ENCODE measurements around the gene EYS.

DNA sequence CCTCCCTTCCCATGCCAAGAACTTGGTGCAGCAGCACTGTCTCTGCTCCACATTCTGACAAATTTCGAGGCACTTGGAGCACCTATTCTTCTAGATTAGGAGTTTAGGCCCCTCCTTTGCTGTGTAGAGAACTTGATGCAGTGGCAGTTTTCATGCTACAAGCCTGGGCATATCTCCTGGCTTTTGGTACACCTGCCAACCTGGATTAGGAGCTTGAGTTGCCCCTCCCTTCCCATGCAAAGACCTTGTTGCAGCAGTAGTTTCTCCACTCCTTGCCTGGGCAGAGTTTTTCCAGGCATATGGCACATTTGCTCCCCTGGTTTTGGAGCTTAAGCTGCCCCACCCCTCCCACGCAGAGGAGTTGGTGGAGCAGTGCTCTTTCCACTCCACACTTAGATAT lies 956.1 kb downstream of the EYS start:
- TF ChIP-seq, protein P1, sequence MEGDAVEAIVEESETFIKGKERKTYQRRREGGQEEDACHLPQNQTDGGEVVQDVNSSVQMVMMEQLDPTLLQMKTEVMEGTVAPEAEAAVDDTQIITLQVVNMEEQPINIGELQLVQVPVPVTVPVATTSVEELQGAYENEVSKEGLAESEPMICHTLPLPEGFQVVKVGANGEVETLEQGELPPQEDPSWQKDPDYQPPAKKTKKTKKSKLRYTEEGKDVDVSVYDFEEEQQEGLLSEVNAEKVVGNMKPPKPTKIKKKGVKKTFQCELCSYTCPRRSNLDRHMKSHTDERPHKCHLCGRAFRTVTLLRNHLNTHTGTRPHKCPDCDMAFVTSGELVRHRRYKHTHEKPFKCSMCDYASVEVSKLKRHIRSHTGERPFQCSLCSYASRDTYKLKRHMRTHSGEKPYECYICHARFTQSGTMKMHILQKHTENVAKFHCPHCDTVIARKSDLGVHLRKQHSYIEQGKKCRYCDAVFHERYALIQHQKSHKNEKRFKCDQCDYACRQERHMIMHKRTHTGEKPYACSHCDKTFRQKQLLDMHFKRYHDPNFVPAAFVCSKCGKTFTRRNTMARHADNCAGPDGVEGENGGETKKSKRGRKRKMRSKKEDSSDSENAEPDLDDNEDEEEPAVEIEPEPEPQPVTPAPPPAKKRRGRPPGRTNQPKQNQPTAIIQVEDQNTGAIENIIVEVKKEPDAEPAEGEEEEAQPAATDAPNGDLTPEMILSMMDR (IDR thresholded peaks at IDR 0.05 in 2 of 3, conservative IDR thresholded peaks at IDR 0.05 in 1 of 3; ENCODE audit: borderline replicate concordance in 1 of 3, insufficient read depth in 1 of 3, low read depth in 2 of 3, low read length in 2 of 3) = no peak
- no peak for TF ChIP-seq EZH2 (IDR thresholded peaks at IDR 0.05)
- TF ChIP-seq, protein P2, sequence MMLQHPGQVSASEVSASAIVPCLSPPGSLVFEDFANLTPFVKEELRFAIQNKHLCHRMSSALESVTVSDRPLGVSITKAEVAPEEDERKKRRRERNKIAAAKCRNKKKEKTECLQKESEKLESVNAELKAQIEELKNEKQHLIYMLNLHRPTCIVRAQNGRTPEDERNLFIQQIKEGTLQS (IDR thresholded peaks at IDR 0.05) = no peak
- TF ChIP-seq, protein P3, sequence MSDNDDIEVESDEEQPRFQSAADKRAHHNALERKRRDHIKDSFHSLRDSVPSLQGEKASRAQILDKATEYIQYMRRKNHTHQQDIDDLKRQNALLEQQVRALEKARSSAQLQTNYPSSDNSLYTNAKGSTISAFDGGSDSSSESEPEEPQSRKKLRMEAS (IDR thresholded peaks at IDR 0.05) = no peak
- no peak for TF ChIP-seq EGR1 (IDR thresholded peaks at IDR 0.05; ENCODE audit: low read depth)
- TF ChIP-seq SIN3A (IDR thresholded peaks at IDR 0.05; ENCODE audit: low read depth) = no peak
- no peak for TF ChIP-seq POLR2AphosphoS5 (IDR thresholded peaks at IDR 0.05; ENCODE audit: low read depth, low read length)
- TF ChIP-seq CEBPB (IDR thresholded peaks at IDR 0.05; ENCODE audit: low read depth) = no peak
- TF ChIP-seq SP1 (IDR thresholded peaks at IDR 0.05; ENCODE audit: low read depth) = no peak
- TF ChIP-seq ZNF274 (IDR thresholded peaks at IDR 0.05; ENCODE audit: low read depth, low read length) = no peak
